Raji (cell line): Measurements from ENCODE around the gene NPTXR.

Experiments used
- POLR2A ChIP-seq: IDR thresholded peaks from 2 replicates; pipeline ENCODE4 v1.6.1; 2011; ENCODE audit warnings: low read depth, low read length, control low read depth; ENCODE audit not compliant: insufficient read depth

The NPTXR gene

GRCh38 chr22:38783095-38783615 is 60.7 kb downstream of the NPTXR start:
- no peak for TF ChIP-seq POLR2A

GRCh38 chr22:38782402-38783094 is 61.3 kb downstream of the NPTXR start:
- no peak for TF ChIP-seq POLR2A

DNA sequence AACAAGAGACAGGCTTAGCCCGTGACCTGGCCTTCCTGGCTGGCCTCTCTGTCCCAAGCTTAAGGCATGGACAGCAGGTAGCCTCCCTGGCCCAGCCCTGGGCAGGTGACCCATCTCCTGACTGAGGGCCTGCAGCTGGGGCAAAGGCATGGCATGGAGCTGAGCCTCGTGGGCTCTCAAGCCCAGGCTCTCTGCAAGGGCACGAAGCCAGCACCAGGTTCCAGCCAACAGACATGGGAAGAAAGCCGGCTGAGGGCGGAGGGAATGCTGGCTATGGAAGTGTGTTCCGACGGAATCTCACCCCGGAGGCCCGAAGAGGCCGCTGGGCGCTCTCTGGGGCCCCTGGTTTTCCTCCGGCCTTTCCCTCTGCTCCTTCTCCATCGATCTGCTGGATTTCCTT is 62.8 kb downstream of the NPTXR start:
- no peak for TF ChIP-seq POLR2A

- TF ChIP-seq POLR2A = no peak
Measured at GRCh38 chr22:38777087-38777671, 66.6 kb downstream of the NPTXR start.

DNA sequence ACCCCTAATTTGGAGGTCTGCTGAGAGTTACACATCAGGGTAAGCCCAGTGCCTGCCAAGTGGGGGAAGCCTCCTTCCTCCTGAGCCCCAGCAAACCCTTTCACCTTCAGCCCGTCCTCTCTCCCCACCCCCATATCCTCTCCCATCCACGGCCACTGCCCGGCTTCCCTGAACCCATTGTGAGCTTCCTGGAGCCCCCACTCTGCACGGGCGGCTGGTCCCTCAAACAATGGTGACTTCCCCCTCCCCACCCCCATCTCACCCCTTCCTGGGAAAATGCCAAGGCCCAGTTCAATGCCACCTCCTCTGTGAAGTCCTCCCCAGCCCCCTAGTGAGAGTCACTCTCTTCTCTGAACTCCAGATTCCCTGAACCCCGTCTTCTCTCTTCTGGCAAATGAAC is 67.7 kb downstream of the NPTXR start:
- TF ChIP-seq POLR2A = no peak

GRCh38 chr22:38775656-38776055 is 68.2 kb downstream of the NPTXR start:
- no peak for TF ChIP-seq POLR2A

DNA sequence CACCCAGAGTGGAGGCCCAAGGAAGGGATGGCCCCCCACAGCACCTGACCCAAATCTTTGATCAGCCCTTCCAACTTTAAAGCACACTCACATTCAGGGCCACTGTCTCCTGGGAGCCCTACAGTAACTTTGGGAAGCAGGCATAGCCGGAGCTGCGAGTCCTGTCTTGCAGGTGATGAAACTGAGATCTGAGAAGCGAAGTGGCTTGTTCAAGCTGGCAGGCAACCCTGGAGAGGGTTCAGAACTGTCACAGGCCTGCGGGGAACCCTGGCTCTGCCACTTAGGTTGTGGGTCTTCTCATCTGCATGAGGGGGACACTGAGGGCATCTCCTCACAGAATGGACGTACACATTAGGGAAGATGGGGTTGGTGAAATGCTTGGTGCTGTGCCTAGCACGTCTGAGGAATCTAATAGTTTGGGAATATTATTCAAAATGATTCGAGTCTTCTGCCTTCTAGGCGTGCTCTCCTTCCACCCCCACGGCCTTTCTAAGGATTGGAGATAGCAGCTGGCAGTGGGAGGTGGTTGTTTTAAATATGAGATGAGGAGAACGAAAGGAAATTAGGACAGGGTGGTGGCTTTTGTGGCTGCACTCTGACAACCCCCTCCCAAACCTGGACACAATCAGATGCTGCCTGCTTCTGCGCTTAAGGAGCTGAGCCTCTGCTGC is 69.2 kb downstream of the NPTXR start:
- TF ChIP-seq POLR2A = no peak

DNA sequence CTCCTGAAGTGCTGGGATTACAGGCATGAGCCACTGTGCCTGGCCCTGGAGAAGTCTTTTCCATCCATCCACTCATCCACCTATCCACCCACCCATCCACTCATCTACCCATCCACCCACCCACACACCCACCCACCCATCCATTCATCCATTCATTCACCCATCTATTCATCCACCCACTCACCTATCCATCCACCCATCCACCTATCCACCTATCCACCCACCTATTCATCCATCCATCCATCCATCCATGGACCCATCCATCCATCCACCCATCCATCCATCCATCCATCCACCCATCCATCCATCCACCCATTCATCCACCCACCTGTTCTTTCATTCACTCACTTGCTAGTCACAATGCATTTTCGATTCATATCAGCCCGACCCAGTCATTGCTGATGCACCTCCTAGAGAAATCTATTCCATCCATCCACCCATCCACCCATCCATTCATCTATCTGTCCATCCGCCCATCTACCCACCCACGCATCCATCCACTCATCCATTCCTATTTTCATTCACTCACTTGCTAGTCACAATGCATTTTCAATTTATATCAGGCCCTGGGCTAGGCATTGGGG is 70.4 kb downstream of the NPTXR start:
- TF ChIP-seq POLR2A = no peak

- TF ChIP-seq POLR2A = no peak
Measured at GRCh38 chr22:38772623-38772873, 71.3 kb downstream of the NPTXR start.

DNA sequence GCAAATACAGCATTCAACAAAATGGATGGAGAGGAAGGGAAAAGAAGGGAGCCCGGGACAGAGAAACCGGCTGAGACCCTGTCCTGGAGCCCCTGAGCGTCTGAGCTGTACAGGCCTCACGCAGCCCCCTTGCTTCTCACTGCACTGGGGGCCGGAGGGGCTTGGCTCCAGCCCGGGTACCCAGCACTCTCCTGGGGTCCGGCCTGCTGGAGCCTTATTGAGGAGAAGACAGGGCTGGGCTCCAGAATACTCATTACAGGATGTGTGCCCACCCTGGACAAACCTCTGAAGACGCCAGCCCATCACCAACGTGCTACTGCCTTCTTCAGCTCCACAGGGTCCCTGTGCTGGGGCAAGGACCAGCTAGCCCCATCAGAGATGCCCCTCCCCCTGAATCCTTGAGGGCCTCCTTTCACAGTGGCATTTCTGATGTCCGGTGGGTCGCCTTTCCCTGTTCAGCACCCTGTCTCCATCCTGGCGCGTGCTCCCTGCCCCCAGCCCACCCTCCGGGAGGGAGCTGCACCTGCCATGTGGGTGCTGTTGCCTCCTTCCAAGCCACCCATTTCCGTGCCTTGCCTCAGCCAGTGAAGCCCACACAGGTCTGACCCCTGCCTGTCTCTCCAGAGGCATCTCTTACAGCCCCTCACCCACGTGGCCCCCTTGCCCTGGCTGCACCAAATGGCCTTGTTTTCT is 73.4 kb downstream of the NPTXR start:
- TF ChIP-seq POLR2A = no peak
